ENCODE data around the gene RPL27.

RPL27 gene

GRCh38 chr17:43039646-43040045, 41.4 kb downstream of the RPL27 start:
- TF ChIP-seq TAF1 (IDR thresholded peaks at IDR 0.05; ENCODE audit: borderline replicate concordance, insufficient read depth, low read length) (no peak), SIN3A (IDR thresholded peaks at IDR 0.05; ENCODE audit: borderline replicate concordance, insufficient read depth, low read length) (no peak), POLR2AphosphoS5 (IDR thresholded peaks at IDR 0.05; ENCODE audit: low read depth, low read length) (no peak), REST (IDR thresholded peaks at IDR 0.05; ENCODE audit: insufficient read depth in 1 of 2, low read depth in 2 of 2, low read length in 2 of 2) (no peak), FOXP2 (optimal IDR thresholded peaks at IDR 0.05; ENCODE audit: borderline replicate concordance, extremely low read depth, extremely low read length, insufficient read depth) (no peak)

GRCh38 chr17:43040655-43041054, 42.4 kb downstream of the RPL27 start:
- no peak for TF ChIP-seq REST (IDR thresholded peaks at IDR 0.05; ENCODE audit: insufficient read depth in 1 of 2, low read depth in 2 of 2, low read length in 2 of 2)
- no peak for TF ChIP-seq SIN3A (IDR thresholded peaks at IDR 0.05; ENCODE audit: borderline replicate concordance, insufficient read depth, low read length)
- no peak for TF ChIP-seq TAF1 (IDR thresholded peaks at IDR 0.05; ENCODE audit: borderline replicate concordance, insufficient read depth, low read length)
- TF ChIP-seq POLR2AphosphoS5 (IDR thresholded peaks at IDR 0.05; ENCODE audit: low read depth, low read length) = no peak
- TF ChIP-seq FOXP2 (optimal IDR thresholded peaks at IDR 0.05; ENCODE audit: borderline replicate concordance, extremely low read depth, extremely low read length, insufficient read depth) = no peak

GRCh38 chr17:43042025-43042628, 43.9 kb downstream of the RPL27 start:
- no peak for TF ChIP-seq POLR2AphosphoS5 (IDR thresholded peaks at IDR 0.05; ENCODE audit: low read depth, low read length)
- TF ChIP-seq REST (IDR thresholded peaks at IDR 0.05; ENCODE audit: insufficient read depth in 1 of 2, low read depth in 2 of 2, low read length in 2 of 2) = no peak
- TF ChIP-seq SIN3A (IDR thresholded peaks at IDR 0.05; ENCODE audit: borderline replicate concordance, insufficient read depth, low read length) = no peak
- no peak for TF ChIP-seq TAF1 (IDR thresholded peaks at IDR 0.05; ENCODE audit: borderline replicate concordance, insufficient read depth, low read length)
- no peak for TF ChIP-seq FOXP2 (optimal IDR thresholded peaks at IDR 0.05; ENCODE audit: borderline replicate concordance, extremely low read depth, extremely low read length, insufficient read depth)

- TF ChIP-seq POLR2AphosphoS5 (IDR thresholded peaks at IDR 0.05; ENCODE audit: low read depth, low read length) (no peak), FOXP2 (optimal IDR thresholded peaks at IDR 0.05; ENCODE audit: borderline replicate concordance, extremely low read depth, extremely low read length, insufficient read depth) (no peak), TAF1 (IDR thresholded peaks at IDR 0.05; ENCODE audit: borderline replicate concordance, insufficient read depth, low read length) (no peak), REST (IDR thresholded peaks at IDR 0.05; ENCODE audit: insufficient read depth in 1 of 2, low read depth in 2 of 2, low read length in 2 of 2) (no peak), SIN3A (IDR thresholded peaks at IDR 0.05; ENCODE audit: borderline replicate concordance, insufficient read depth, low read length) (no peak)
These were observed 45.1 kb downstream of the RPL27 start for GRCh38 chr17:43043307-43043706.

All from PFSK-1 (cell line).